DMS 273 (cell line): ENCODE results near the gene NUP133.
"Not testable (repeated sequence)": the region's sequence is repeated elsewhere in the genome, so short reads cannot be mapped to it uniquely, and the experiment has no call there.

ENCODE experiments used
- DNase-seq: peaks from one replicate; lab custom pipeline; 2025; ENCODE audit not compliant: unreplicated experiment; lab: John Stamatoyannopoulos, UW

Gene NUP133

DNA sequence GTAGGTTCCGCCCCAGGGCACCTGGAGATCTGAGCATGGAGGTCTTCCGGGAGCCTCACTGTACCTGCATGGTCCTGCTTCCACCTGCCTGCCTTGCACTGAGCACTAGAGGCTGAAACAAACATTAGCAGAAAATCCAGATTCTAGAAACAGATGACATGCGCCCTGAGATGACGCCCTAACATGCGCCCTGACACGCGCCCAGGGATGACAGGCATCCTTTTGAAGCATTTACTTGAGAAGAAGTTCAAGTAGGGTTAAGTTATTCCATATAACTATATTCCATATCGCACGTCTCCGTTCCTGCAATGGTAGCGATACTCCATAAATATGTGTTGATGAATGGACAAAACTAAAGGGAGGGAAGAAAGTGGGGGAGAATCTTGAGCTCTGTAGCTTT, 87.9 kb downstream of the NUP133 start:
- no peak for DNase-seq

DNA sequence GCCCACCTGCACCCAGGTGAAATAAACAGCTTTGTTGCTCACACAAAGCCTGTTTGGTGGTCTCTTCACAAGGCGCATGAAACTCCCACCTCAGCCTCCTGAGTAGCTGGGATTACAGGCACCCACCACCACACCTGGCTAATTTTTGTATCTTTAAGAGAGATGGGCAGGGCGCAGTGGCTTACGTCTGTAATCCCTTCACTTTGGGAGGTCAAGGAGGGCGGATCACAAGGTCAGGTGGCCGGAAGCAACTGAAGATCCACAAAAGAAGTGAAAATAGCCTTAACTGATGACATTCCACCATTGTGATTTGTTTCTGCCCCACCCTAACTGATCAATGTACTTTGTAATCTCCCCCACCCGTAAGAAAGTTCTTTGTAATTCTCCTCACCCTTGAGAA, 89.6 kb downstream of the NUP133 start:
- not testable (repeated sequence) for DNase-seq

DNA sequence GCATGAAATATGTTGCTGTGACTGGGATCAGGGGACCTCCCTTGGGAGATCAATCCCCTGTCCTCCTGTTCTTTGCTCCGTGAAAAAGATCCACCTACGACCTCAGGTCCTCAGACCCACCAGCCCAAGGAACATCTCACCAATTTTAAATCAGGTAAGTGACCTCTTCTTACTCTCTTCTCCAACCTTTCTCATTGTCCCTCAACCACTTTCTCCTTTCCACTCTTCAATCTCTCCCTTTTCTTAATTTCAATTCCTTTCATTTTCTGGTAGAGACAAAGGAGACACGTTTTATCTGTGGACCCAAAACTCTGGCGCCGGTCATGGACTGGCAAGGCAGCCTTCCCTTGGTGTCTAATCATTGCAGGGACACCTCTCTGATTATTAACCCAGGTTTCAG, 95.3 kb downstream of the NUP133 start:
- not testable (repeated sequence) for DNase-seq

DNA sequence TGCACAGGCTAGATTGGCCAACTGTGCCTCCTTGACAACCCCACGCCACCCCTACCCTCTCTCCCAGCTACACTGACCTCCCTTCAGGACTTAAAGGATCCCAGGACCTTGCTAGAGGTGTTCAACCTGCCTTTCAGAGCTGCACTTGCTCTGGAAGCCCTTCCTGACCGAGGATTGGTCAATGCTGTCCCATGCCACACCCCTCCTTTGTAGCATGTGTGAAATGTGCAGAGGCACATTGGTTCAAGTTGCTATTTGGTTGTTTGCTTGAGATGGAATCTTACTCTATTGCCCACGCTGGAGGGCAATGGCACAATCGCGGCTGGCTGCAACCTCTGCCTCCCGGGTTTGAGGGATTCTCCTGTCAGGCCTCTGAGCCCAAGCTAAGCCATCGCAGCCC, 96.1 kb downstream of the NUP133 start:
- peak; percentile 26 for DNase-seq

DNA sequence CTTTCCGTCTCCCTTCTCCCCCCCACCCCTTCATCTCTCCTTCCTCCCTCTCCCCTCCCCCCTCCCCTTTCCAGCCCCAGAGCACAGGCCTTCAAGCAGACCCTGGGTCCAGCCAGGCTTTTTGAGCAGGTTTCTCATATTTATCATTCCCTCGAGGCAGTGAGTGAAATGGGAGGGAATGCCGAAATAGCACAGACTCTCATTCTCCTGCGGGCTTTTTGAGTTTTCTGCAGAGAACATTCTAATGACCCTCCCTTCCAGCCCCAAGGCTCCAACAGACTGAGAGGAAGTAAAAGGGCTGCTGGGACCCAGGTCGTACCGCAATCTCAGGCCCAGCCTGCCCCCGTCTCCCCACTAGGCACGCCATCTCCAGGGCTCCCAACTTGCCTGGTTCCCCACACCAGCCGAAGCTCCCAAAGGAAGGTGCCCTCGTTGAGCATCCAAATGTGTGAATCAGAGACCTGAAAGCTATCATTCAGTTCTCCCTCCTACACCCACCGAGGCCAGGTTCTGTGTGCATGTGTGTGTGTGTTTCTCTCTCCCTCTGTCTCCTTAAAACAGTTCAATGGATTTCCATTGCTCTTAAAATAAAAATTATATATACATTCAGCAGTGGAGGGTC, 96.6 kb downstream of the NUP133 start:
- DNase-seq: peak; percentile 51

DNA sequence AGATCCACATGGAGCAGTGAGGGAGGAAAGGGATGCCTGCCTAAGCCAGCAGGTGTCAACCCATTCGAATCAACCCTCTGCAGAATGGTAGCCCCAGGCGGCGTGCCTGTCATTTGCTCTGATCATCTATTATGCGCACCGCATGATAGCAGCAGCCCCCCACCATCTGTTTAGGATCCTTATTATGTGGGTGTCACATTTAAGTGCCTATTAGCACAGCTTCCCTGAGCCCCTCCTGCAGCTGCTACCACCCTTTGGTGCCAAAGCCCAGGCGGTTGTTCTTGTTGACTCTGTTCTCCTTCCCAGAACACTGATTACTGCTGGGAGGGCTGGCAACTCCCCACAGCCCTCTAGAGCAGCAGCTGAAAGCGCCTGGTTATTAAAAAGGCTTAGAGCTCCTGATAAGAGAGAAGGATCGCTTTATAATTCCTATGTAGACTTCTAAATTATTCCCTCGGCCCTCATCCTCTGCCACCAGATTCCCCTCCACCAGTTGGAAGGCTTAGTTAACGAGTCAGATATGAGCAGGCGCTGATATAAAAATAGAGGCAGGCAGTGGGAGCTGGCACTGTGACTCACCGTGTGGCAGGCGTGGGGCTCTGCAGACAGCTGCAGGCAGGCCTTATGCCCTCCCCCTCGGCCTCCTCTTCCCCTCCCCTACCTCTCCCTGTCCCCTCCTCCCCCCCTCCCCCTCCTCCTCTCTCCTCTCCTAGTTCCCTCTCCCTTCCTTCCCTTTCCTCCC, 97.3 kb downstream of the NUP133 start:
- DNase-seq: peak; percentile 98

DNA sequence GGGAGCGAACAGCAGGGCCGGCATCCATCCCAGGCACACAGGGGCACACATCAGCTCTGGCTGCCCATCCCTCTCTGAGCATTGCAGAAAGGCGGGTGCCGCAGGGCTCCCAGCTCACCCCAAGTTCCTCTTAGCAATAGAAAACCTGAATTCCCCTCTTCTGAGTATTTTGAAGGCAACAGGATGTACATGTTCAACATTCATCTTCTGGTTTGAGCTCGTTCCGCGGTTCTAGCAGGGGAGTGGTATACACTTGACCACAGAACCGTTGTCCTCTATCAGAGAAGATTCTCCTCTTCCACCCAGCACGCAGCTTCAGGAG, 97.8 kb downstream of the NUP133 start:
- no peak for DNase-seq

DNA sequence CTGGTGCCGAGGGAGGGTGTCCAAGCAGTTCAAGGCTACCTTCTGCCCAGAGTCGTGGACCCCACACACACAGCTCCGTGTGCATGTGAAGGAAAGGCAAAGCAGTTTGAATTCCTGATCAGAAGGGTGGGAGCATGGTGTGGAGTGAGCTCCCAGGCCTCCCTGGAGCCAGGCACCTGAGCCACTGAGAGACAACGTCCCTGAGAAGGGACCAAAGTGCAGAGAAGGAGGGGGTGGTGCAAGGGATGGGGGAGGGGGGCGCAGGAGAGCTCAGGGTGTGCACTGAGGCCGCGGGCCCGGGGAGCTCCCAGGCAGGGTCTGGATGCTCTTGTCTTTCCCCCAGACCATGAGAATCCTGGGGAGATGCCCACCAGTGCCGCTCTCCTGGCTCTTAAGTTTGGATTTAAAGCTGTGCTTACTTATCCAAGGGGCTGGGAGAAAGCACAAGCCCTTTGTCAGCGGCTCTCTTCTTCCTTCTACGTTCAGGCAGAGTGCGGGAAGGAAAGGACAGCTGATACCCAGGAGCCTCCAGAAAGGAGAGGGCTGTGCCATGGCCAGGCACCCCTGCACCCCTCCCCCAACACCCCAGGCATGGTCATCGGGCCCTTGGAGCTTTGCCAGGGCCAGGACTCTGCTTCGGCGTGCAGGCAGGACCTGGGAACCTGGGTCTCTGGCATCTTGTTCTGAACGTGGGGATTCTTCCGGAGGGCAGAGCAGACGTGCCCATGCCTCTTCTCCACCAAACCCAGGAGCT, 98.3 kb downstream of the NUP133 start:
- DNase-seq: peak; percentile 53

DNA sequence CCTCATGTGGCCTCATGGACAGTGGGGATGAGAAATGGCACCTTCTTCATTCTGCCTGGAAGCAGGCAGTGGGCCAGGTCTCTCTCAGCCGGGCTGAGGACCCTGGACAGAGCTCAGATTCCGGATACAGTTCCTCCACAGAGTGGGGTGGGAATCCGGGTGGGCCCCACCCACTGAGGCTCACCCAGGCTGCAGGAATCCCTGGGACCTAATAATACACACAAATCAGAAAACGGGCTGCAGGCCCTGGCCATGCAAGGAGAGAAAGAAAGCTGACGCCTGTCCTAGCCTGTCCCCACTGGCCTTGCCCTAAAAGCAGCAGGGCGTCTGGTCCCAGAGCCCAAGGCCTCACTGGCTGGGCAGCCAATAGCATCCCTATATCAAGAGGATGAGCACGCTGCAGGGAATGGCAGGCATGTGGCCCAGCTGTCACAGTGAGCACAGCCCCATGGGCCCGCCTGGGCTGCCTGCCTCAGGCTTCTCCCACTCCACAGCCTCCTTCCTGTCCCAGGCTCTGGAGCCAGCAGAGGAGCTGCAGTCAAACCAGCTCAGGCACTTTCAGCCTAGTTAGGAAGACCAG, 99.6 kb downstream of the NUP133 start:
- DNase-seq: peak; percentile 76

DNA sequence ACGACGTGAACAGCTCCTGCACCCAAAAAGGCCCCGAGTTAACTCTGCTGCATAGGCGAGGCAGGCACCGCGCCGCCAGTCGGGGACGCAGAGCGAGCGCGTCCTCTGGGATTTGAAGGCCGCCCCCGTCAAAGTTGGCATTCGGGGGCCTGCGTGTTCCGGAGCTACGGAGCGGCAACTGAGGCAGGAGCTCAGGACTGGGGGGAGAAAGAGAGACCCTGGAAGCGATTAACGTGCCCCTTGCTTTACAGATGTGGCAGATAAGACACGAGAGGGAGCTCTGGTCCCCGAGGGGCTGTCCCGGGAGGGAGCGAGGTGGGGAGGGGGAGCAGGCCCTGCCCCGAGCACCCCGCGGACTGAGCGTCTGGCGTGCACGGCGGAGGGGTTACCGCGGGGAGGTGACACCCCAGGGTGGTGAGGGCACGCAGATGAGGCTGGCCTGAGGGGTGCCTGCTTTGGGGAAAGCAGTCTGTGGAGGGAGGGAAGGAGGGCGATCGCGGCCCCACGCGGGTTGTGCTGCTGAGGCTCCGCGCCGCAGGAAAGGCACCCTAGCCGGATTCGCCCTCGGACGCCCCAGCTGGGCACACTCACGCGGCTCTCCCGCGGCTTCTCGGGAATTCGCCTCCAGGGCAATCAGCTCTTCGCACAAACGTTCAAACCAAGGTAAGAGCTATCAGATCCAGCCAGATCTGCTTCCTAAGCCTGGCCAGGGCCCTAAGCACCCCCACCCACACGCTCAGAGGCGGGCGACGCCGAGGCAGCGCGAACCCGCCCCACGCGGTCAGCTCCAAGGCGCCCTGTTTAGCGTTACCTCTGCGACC, 100.7 kb downstream of the NUP133 start:
- no peak for DNase-seq

DNA sequence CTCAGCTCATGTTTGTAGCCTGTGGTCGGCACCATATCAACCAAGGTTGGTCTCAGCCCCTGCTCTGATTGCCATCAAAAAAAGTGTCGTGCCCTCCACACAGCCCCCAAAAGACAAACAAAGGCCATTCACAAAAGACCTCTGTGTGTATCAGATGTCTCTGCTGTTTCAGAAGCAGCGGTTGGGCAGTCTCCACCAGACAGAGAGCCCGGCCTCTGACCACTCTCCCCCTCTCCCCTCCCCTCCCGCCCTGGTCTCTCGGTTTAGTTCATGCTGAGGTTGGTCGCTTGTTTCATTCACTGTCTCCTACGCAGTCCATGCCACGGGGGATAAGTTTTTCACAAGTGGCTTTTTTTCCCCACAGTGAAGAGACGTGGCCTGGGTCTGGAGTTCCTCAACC, 101.3 kb downstream of the NUP133 start:
- DNase-seq: no peak

DNA sequence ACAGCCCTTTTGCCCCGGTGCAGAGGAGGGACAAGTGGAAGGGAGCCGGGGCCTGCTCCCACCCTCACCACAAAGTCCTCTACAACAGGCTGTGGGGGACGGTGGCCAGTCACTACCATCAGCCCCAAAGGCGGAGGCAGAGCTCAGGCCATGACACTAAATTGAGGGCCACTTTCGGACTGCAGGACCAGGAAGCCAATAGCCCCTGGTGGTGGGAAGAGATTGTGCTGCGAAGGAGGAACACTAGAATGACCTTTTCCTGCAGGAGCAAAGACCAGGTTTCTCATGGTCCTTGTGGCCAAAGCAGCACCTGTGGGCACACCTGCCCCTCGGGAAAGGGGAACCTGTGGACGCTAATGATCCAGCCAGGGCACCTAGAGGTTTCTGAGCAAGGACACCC, 104.6 kb downstream of the NUP133 start:
- no peak for DNase-seq

DNA sequence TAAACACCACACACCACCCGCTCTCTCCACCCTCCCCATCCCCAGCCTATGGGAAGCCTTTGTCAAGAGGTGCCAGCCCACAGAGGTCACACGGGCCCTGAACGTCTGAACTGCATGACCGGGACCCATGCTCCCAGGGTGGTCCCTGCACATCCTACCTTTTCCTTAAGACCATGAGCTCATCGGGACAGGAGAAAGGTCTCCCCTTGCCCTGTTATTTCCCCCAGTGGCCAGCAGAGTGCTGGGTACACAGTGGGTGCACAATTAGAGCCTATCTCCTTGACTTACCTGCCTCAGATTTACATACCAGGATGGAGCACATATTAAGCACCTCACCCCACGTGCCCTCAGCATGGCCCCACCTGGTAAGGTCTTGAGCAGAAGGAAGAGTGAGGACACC, 105.1 kb downstream of the NUP133 start:
- no peak for DNase-seq

DNA sequence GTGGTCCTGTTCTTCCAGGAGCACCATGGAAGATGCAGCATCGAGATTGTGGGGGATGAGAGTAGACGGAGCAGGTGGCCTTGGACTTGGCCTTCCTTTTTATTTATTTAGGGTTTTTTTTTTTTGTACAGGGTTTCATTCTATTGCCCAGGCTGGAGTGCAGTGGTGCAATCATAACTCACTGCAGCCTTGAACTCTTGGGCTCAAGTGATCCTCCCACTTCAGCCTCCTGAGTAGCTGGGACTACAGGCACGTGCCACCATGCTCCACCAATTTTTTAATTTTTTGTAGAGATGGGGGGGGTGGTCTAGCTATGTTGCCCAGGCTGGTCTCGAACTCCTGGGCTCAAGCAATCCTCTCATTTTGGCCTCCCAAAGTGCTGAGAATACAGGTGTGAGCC, 105.8 kb downstream of the NUP133 start:
- not testable (repeated sequence) for DNase-seq

DNA sequence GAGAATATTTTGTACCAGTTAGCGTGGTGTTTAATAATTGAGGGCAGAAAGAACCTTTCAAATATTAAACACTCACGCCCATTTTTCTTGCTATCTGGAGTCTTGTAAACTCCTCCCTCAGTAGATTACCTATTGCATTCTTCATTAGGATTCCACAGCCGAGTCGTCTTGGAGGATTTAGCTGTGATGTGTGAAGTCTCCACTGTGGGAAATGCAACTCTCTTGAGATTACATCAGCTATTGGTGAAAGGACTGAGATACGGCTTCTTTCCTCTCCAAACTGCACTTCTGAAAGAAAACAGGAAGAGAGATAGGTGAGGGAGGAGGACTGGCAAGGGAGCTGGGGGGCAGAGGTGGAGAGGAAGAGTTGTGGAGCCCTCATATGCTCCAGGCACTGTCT, 110.4 kb downstream of the NUP133 start:
- no peak for DNase-seq

DNA sequence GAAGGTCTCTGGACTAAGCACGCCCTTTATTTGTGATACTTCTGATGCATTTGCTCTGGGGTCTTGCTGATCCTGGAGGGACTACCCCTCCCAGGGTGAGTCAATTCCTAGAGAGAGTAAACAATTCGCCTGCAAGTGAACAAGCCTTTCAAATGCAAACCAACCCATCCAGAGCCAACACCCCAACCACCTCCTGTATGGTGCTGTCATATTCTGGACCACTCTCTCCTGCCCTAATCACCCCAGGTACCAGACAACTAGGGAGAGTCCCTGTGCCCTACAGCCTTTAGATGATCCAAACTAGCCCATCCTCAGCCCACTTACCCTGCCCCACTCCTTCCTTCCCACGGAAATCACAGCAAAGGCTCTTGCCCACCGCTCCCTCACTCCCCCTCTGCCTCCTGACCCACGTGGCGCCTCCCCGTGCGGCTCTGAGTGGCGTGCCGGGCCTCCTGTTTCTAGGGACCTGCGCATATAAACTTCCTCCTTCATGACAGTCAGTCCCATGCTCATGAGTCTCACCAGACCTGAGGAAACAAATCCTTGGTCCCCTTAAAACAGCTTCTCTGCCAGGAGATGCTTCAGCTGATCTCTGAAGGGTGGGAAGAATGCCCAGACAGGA, 111.4 kb downstream of the NUP133 start:
- no peak for DNase-seq

DNA sequence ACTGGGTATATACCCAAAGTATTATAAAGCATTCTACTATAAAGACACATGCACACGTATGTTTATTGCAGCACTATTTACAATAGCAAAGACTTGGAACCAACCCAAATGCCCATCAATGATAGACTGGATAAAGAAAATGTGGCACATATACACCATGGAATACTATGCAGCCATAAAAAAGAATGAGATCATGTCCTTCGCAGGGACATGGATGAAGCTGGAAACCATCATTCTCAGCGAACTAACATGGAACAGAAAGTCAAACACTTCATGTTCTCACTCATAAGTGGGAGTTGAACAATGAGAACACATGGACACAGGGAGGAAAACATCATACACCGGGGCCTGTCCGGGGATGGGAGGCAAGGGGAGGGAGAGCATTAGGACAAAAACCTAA, 113.6 kb downstream of the NUP133 start:
- not testable (repeated sequence) for DNase-seq

DNA sequence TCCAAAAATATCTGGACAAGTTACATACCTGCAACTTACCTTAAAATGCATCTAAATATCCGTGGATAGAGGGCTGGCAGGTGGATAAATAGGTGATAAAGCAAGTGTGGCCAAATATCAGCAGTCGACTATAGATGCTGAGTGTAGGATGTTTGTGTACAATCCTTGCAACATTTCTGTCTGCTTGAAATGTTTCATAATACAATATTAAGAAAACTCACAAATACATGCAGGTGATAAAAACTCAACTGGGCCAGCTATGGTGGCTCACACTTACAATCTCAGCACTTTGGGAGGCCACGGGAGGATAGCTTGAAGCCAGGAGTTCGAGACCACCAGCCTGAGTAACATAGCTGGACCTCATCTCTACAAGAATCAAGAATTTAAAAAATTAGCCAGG, 115.2 kb downstream of the NUP133 start:
- no peak for DNase-seq
